Erythroblast (primary cell): ENCODE measurements around the gene CRYBA4.

Experiments used
- DNase-seq, 2 experiments: peaks; one replicate each; lab custom pipeline; 2025; lab: John Stamatoyannopoulos, UW
- GATA1 ChIP-seq: IDR thresholded peaks from 2 replicates; pipeline ENCODE4 v1.6.1; 2011; ENCODE audit warnings: low read depth, mild to moderate bottlenecking, control low read depth, low read length, moderate library complexity
- POLR2A ChIP-seq: IDR thresholded peaks from 2 replicates; pipeline ENCODE4 v1.6.1; 2011; ENCODE audit warnings: mild to moderate bottlenecking, low read length

The CRYBA4 gene

GRCh38 chr22:26669060-26669481 lies 47.3 kb downstream of the CRYBA4 start:
- DNase-seq: peak; percentile 44 to 50
- TF ChIP-seq GATA1 (no peak), POLR2A (no peak)

GRCh38 chr22:26670459-26670858 lies 48.7 kb downstream of the CRYBA4 start:
- DNase-seq: no peak
- TF ChIP-seq GATA1: no peak
- TF ChIP-seq POLR2A: no peak

GRCh38 chr22:26671317-26672059 lies 49.7 kb downstream of the CRYBA4 start:
- no peak for TF ChIP-seq POLR2A
- no peak for TF ChIP-seq GATA1
- no peak for DNase-seq

GRCh38 chr22:26672060-26672471 lies 50.3 kb downstream of the CRYBA4 start:
- TF ChIP-seq GATA1: no peak
- no peak for TF ChIP-seq POLR2A

DNA sequence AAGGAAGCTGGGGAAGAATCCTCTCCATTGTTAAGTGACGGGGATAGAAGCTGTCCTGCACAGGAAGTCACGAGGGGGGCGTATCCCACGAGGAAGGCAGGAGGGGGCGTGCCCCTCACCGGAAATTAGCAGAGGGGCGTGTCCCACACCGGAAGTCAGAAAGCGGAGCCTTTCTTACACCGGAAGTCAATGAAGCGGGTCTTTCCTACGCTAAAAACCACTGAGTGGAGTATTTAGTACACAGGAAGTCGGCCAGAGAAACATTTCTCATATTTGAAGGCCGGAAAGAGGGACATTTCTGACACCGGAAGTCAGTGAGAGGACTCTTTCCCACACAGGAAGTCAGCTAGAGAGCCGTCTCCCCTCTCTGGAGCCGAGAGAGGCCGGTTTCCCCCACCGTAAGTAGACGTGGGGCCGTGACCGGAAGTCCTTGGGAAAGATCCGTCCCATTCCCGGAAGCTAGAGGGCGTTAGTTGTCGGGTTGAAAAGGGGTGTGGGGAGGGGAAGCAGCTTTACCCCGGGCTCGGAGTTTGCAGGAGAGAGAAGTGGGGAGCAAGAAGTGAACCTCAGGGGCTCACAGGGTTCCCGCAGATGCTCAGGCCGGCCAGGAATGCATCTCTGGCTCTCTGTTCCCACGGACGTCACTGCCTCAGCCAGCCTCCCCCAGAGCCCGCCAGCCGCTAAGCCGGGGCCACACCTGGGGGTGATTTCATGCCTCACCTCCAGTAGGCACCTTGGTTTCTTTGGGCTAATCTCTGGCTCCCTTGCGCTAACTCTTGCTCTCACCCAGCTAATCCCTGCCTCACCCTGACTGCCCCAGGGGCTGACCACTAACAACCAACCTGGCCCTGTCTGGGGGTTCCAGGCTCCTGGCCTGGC lies 51.1 kb downstream of the CRYBA4 start:
- peak; percentile 94 to 95 for DNase-seq
- peak; percentile 70 for TF ChIP-seq POLR2A
- TF ChIP-seq GATA1: no peak

More at GRCh38 chr22:26672060-26672471, 50.3 kb downstream of the CRYBA4 start:
- DNase-seq: no peak

DNA sequence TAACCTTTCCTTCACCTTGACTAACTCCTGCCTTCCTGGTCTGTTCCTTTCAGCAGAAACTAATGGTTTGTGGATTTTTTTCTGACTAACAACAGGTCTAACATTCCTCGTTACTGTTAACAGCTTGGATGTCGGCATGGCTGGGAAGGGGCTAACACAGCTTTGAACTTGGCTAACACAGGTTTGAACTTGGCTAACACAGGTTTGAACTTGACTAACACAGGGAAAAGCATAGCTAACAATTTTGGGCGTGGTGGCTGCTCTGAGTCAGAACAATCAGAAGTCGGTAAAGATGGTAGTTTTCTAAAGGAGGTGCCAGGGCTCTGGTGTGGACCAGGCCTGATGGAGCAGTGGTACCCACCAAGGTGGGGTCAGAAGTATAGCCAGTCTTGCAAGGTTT lies 51.7 kb downstream of the CRYBA4 start:
- TF ChIP-seq GATA1 (no peak), POLR2A (no peak)
- DNase-seq: peak in 1 of 2 experiments; percentile 44

DNA sequence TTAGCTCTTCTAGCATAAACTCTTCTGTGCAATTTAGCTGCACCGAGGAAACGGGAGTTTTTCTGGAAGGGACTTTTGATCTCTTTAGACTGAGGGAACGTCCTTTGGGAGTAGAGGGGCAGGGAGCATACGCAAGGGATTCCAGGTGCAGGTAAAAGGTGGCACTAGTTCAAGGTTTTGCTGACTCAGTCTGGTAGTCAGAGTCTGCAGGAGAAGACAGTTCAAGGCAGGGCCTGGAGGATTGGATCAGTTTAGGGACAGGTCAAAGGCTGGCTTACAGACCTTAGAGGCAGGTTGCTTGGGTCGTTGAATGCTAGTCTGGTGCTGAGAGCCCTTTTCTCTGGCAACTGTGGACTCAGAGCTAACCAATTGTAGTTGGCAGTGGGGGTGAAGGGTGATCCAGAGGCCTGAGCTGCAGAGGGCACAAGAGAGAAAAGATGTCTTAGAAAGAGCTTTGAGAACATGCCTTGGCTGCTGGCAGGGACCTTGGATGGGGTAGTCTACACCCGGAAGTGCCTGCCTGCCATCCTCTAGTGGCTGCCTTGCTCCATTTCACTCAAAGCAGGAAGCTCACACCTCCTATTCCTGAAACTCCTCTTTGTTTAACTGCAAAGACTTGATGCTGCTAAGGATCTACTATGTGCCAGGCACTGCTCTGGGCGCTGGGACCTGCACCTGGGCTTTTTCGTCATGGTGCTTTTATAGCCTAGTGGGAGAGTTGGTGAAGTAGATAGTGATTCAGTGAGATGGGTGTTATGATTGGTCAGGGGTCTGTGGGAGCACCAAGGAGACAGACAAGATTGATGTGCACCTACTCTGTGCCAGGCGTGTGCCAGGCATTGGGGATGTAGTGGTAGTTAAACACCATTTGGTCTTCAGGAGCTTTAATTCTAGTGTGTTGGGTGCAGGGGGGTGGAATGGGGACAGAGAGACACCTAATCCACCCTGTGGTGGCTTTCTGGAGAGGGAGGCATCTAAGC lies 52.7 kb downstream of the CRYBA4 start:
- peak; percentile 9 to 14 for DNase-seq
- TF ChIP-seq GATA1 (no peak), POLR2A (no peak)

DNA sequence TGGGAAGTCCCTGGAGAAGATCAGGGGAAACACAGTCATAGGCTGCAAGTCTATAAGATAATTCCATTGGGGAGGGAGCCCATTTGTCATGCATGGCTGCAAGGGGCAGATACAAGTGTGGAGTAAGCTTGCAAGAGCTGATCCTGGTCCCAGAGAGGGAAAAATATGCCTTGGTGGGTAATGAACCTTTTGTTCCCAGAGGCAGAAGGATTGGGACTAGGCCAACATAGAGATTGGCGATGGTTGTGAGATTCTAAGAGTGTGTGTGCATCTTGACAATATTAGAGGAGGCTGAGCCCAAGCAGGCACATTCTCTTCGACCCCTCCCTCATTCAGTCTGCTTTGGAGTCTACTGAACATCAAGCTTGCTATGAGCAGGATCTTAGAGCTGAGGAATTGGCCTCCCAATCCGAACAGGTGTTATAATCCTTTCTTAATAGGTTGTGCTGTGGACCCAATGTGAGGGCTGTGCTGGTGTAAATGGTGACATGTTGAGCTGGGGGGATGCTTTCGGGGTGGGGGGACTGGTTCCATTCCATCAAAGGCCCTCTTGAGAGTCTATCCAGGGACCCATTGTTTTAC lies 54.0 kb downstream of the CRYBA4 start:
- DNase-seq: no peak
- TF ChIP-seq GATA1: no peak
- no peak for TF ChIP-seq POLR2A

DNA sequence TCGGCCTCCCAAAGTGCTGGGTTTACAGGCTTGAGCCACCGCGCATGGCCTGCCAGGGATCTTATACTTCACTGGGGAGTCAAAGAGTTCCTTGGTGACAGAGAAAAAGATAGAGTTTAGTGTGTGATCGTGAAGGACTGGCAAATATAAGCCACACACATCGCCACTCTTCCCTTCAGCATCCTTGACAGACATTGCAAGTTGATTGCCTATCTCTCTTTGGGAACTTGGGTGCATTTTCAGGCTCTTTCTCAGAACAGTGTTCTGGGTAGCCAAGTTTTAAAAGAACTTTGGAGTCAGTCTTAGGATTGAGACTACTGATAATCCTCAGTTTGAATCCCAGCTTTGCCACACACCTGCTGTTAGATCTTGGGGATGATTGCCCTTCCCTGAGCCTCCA lies 55.5 kb downstream of the CRYBA4 start:
- TF ChIP-seq GATA1 (no peak), POLR2A (no peak)
- DNase-seq: no peak

DNA sequence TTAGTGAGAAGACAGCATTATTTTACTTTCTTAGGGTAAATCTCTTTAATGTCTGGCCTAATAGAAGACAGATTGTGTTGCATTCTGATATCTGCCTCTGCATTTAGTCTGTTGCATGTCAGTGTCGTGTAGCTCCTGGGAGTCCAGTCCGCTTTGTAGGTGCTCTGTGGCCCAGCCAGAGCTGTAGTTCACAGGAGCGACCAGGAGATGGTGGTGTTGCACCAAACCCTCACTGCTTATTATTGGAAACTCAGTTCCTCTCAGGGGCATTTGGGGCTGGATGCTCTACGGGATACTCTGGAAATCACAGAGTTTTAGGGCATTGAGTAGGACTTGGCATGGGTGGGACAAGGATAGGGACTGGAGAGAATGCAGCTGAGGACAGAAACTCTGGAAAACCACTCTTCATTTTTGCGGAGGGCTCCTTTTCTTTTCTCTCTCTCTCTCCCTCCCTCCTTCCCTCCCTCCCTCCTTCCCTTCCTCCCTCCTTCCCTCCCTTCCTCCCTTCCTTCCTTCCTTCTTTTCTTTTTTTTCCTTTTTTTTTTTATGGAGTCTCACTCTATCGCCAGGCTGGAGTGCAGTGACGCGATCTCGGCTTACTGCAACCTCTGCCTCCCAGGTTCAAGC lies 57.4 kb downstream of the CRYBA4 start:
- no peak for TF ChIP-seq GATA1
- no peak for TF ChIP-seq POLR2A
- peak; percentile 69 to 79 for DNase-seq
